ENCODE results near the gene NSL1. TPM values are rescaled to one million over a fixed set of nuclear protein-coding genes. Genes with fewer than 3 reads are reported as not detected.
"Not testable (repeated sequence)": the region's sequence is repeated elsewhere in the genome, so short reads cannot be mapped to it uniquely, and the experiment has no call there.

Gene NSL1
- total and polyA plus RNA-seq, 2 donors (not counting 1 experiment from before 2014, with no cell fraction given), result 20.5 to 45.9 TPM

- H3K27ac Mint-ChIP-seq; H3K9ac ChIP-seq (ENCODE audit: low read length); H3K36me3 ChIP-seq (replicated peaks in 1 of 2; ENCODE audit: control extremely low read depth in 1 of 2, control insufficient read depth in 1 of 2, extremely low read depth in 1 of 2, insufficient read depth in 2 of 2, low read length in 1 of 2); H3K27ac ChIP-seq (ENCODE audit: low read length in 2 of 2); H3K9me3 ChIP-seq (ENCODE audit: control extremely low read depth in 1 of 3, control insufficient read depth in 2 of 3, insufficient read depth in 1 of 3, low read length in 2 of 3); ATAC-seq (ENCODE audit: low read depth); H3K9me3 Mint-ChIP-seq (ENCODE audit: insufficient read depth); DNase-seq; H3K4me1 Mint-ChIP-seq; H3K27me3 ChIP-seq (replicated peaks in 1 of 4; ENCODE audit: control extremely low read depth in 1 of 4, control insufficient read depth in 3 of 4, insufficient read depth in 4 of 4, low read length in 3 of 4); H3K27me3 Mint-ChIP-seq; H3K4me3 ChIP-seq (ENCODE audit: control extremely low read depth in 1 of 5, extremely low read depth in 1 of 5, insufficient read depth in 1 of 5, low read depth in 2 of 5, low read length in 4 of 5); H3K4me2 ChIP-seq (replicated peaks; ENCODE audit: low read depth, low read length, poor library complexity, severe bottlenecking); intact Hi-C loops (cut with micrococcal nuclease); H4K20me1 ChIP-seq (ENCODE audit: control insufficient read depth, insufficient read depth, low read length, poor library complexity, severe bottlenecking); POLR2A ChIA-PET; H3K79me2 ChIP-seq (ENCODE audit: control insufficient read depth, insufficient read depth, low read length); H3K4me3 Mint-ChIP-seq: not testable (repeated sequence)
- H2AFZ ChIP-seq (ENCODE audit: insufficient read depth, low read depth, low read length, poor library complexity, severe bottlenecking), result peak overlapping the region; percentile 54
- peaks cover 5 to 13% of the 10 kb centered on the region in 2 donors for H3K4me1 ChIP-seq (ENCODE audit: control insufficient read depth in 2 of 2, insufficient read depth in 2 of 2, low read length in 2 of 2)
- CTCF ChIA-PET, result interaction anchor here (0.5 to 1.0 kb wide), 4 partner anchors 15 to 396 kb away, joined by 3 to 6 read pairs (median 3); no protein-coding TSS in a partner anchor
- 53% methylated on average over 5 of the region's 8 CpGs for WGBS (ENCODE audit: insufficient coverage)
These were observed 41.9 kb upstream of the NSL1 start for GRCh38 chr1:212833211-212834207.

GRCh38 chr1:212828395-212828794, 36.8 kb upstream of the NSL1 start:
- H3K9me3 ChIP-seq (ENCODE audit: control extremely low read depth in 1 of 3, control insufficient read depth in 2 of 3, insufficient read depth in 1 of 3, low read length in 2 of 3), result peaks cover 3 to 30% (median 11%) of the 10 kb centered on the region in 3 donors
- H3K4me1 Mint-ChIP-seq, result peaks cover 7% of the 10 kb centered on the region
- CTCF ChIA-PET, result interaction anchor here (1.2 kb wide), 1 partner anchor 23 kb away, joined by 3 read pairs; no protein-coding TSS in a partner anchor
- no peaks in the 10 kb centered on the region for H4K20me1 ChIP-seq (ENCODE audit: control insufficient read depth, insufficient read depth, low read length, poor library complexity, severe bottlenecking)
- POLR2A ChIA-PET, result no interaction called here
- no peak overlapping the region for H3K4me3 ChIP-seq (ENCODE audit: control extremely low read depth in 1 of 5, extremely low read depth in 1 of 5, insufficient read depth in 1 of 5, low read depth in 2 of 5, low read length in 4 of 5)
- no peak overlapping the region for H3K27ac Mint-ChIP-seq
- WGBS (ENCODE audit: insufficient coverage), result 100% methylated on average over 1 of the region's 2 CpGs
- no peak overlapping the region for H3K9ac ChIP-seq (ENCODE audit: low read length)
- DNase-seq (no peak), ATAC-seq (ENCODE audit: low read depth) (no peak)
- no peak overlapping the region for H2AFZ ChIP-seq (ENCODE audit: insufficient read depth, low read depth, low read length, poor library complexity, severe bottlenecking)
- H3K4me1 ChIP-seq (ENCODE audit: control insufficient read depth in 2 of 2, insufficient read depth in 2 of 2, low read length in 2 of 2), result peaks cover 5 to 13% of the 10 kb centered on the region in 2 donors
- H3K27me3 ChIP-seq (replicated peaks in 1 of 4; ENCODE audit: control extremely low read depth in 1 of 4, control insufficient read depth in 3 of 4, insufficient read depth in 4 of 4, low read length in 3 of 4), result no peaks in the 10 kb centered on the region
- H3K9me3 Mint-ChIP-seq (ENCODE audit: insufficient read depth), result peaks cover 9% of the 10 kb centered on the region
- intact Hi-C loops (cut with micrococcal nuclease), result no loop called here
- TF ChIP-seq CTCF (IDR thresholded peaks at IDR 0.05), result no peak
- no peak for TF ChIP-seq EZH2 (IDR thresholded peaks at IDR 0.05; ENCODE audit: borderline replicate concordance, insufficient read depth, low read depth, low read length, poor library complexity, severe bottlenecking)
- H3K36me3 ChIP-seq (replicated peaks in 1 of 2; ENCODE audit: control extremely low read depth in 1 of 2, control insufficient read depth in 1 of 2, extremely low read depth in 1 of 2, insufficient read depth in 2 of 2, low read length in 1 of 2), result no peaks in the 10 kb centered on the region
- no peaks in the 10 kb centered on the region for H3K79me2 ChIP-seq (ENCODE audit: control insufficient read depth, insufficient read depth, low read length)
- no peak overlapping the region for H3K4me2 ChIP-seq (replicated peaks; ENCODE audit: low read depth, low read length, poor library complexity, severe bottlenecking)
- H3K27me3 Mint-ChIP-seq, result no peaks in the 10 kb centered on the region
- no peak overlapping the region for H3K4me3 Mint-ChIP-seq
- no peak overlapping the region for H3K27ac ChIP-seq (ENCODE audit: low read length in 2 of 2)

Measured in B cell (primary cell).